22Rv1 (cell line): Measurements from ENCODE around the gene UPK3BL2.
"Not testable (repeated sequence)": the region's sequence is repeated elsewhere in the genome, so short reads cannot be mapped to it uniquely, and the experiment has no call there.

Experiments
- CTCF ChIP-seq: fragments of 450-650 bp; IDR thresholded peaks from 2 replicates; pipeline ENCODE4 v1.5.1; 2017; ENCODE audit warnings: mild to moderate bottlenecking
- ZFX ChIP-seq: fragments of 450-650 bp; IDR thresholded peaks from 2 replicates; pipeline ENCODE4 v1.6.1; 2017; ENCODE audit warnings: antibody characterized with exemption, borderline replicate concordance

- not testable (repeated sequence) for TF ChIP-seq CTCF, ZFX
These were observed 11.9 kb downstream of the UPK3BL2 start for GRCh38 chr7:102531583-102531982.
